GM12873 (cell line): ENCODE measurements around the gene GRK3.

Source experiments
- TF ChIP-seq, protein P1 (sequence below): IDR thresholded peaks from 2 replicates; pipeline ENCODE4 v1.5.1; 2012; ENCODE audit warnings: low read depth, mild to moderate bottlenecking, moderate library complexity, low read length, control low read depth; ENCODE audit not compliant: insufficient read depth; ENCODE audit errors: missing control alignments

The GRK3 gene

DNA sequence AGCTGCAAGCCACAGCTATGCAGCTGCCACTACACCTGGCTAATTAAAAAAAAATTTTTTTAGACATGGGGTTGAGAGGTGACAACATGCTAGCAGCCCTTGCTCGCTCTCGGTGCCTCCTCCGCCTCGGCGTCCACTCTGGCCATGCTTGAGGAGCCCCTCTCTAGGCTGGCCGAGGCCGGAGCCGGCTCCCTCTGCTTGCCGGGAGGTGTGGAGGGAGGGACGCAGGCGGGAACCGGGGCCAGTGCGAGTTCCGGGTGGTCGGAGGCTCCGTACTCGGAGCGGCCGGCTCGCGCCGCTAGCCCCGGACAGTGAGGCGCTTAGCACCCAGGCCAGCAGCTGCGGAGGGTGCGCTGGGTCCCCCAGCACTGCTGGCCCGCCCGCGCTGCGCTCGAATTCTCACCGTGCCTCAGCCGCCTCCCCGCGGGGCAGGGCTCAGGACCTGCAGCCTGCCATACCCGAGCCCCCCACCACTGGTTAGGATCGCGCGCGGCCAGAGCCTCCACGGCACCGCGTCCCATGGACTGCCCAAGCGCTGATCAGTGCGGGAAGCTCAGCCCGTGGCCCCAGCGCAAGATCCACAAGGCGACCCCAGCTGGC lies 188.2 kb downstream of the GRK3 start:
- TF ChIP-seq, protein P1, sequence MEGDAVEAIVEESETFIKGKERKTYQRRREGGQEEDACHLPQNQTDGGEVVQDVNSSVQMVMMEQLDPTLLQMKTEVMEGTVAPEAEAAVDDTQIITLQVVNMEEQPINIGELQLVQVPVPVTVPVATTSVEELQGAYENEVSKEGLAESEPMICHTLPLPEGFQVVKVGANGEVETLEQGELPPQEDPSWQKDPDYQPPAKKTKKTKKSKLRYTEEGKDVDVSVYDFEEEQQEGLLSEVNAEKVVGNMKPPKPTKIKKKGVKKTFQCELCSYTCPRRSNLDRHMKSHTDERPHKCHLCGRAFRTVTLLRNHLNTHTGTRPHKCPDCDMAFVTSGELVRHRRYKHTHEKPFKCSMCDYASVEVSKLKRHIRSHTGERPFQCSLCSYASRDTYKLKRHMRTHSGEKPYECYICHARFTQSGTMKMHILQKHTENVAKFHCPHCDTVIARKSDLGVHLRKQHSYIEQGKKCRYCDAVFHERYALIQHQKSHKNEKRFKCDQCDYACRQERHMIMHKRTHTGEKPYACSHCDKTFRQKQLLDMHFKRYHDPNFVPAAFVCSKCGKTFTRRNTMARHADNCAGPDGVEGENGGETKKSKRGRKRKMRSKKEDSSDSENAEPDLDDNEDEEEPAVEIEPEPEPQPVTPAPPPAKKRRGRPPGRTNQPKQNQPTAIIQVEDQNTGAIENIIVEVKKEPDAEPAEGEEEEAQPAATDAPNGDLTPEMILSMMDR = no peak

GRCh38 chr22:25753252-25753651 lies 188.8 kb downstream of the GRK3 start:
- TF ChIP-seq, protein P1 = no peak

GRCh38 chr22:25754527-25755202 lies 190.2 kb downstream of the GRK3 start:
- TF ChIP-seq, protein P1 = no peak

- TF ChIP-seq, protein P1 = no peak
These were observed 193.2 kb downstream of the GRK3 start for GRCh38 chr22:25757686-25758085.

- TF ChIP-seq, protein P1 = no peak
These were observed 193.8 kb downstream of the GRK3 start for GRCh38 chr22:25758316-25758715.

GRCh38 chr22:25759825-25760231 lies 195.4 kb downstream of the GRK3 start:
- TF ChIP-seq, protein P1 = no peak

- TF ChIP-seq, protein P1 = no peak
These were observed 195.8 kb downstream of the GRK3 start for GRCh38 chr22:25760294-25760693.
